IPS DF 6.9 (cell line): ENCODE data around the gene COX5A.

Experiments used
- DNase-seq: peaks from one replicate; pipeline ENCODE4 v3.0.0-alpha.2; 2013; ENCODE audit warnings: low read depth, low spot score
- H3K27ac ChIP-seq: one replicate; pipeline ENCODE4 v1.5.1; 2013; ENCODE audit warnings: low read length, control low read depth
- H3K27me3 ChIP-seq: 2 replicates; pipeline ENCODE4 v1.6.1; 2013; ENCODE audit warnings: mild to moderate bottlenecking, low read length; ENCODE audit not compliant: control insufficient read depth, insufficient read depth
- H3K36me3 ChIP-seq: 2 replicates; pipeline ENCODE4 v1.6.1; 2013; ENCODE audit warnings: low read length; ENCODE audit not compliant: control insufficient read depth, insufficient read depth
- H3K4me1 ChIP-seq: 2 replicates; pipeline ENCODE4 v1.6.1; 2013; ENCODE audit warnings: low read length; ENCODE audit not compliant: control insufficient read depth, insufficient read depth
- H3K4me3 ChIP-seq: 2 replicates; pipeline ENCODE4 v1.5.1; 2013; ENCODE audit warnings: mild to moderate bottlenecking, low read length
- H3K9me3 ChIP-seq: 2 replicates; pipeline ENCODE4 v1.6.1; 2013; ENCODE audit warnings: low read length, inconsistent platforms; ENCODE audit not compliant: control insufficient read depth, insufficient read depth
- WGBS: extraction: QIAGEN DNeasy Blood & Tissue Kit; methylation state at CpG from one replicate; pipeline ENCODE4 v1.1.7; 2013; ENCODE audit warnings: mixed read lengths, missing lambda C conversion rate; ENCODE audit not compliant: insufficient read length, insufficient coverage; 5-methylcytosine and 5-hydroxymethylcytosine counted together

COX5A gene

GRCh38 chr15:74962671-74963070 is 24.8 kb upstream of the COX5A start:
- no CpG with 5 or more reads among the region's 2 CpGs for WGBS
- H3K4me1 ChIP-seq = peaks cover 1% of the 10 kb centered on the region; the same call in 1 of the 2 replicates
- DNase-seq = no peak
- H3K27ac ChIP-seq = no peak overlapping the region
- H3K36me3 ChIP-seq = no peaks in the 10 kb centered on the region; the same call in 1 of the 2 replicates
- no peak overlapping the region for H3K4me3 ChIP-seq
- peaks cover 13% of the 10 kb centered on the region; the same call in 1 of the 2 replicates for H3K27me3 ChIP-seq
- no peaks in the 10 kb centered on the region for H3K9me3 ChIP-seq

- Histone ChIP-seq H3K27me3 (peaks cover 13% of the 10 kb centered on the region; the same call in 1 of the 2 replicates), H3K36me3 (no peaks in the 10 kb centered on the region; the same call in 1 of the 2 replicates), H3K4me3 (no peak overlapping the region), H3K27ac (no peak overlapping the region), H3K4me1 (peaks cover 3% of the 10 kb centered on the region), H3K9me3 (no peaks in the 10 kb centered on the region)
- no CpG with 5 or more reads among the region's 8 CpGs for WGBS
- no peak for DNase-seq
Measured at GRCh38 chr15:74962219-74962618, 24.3 kb upstream of the COX5A start.

GRCh38 chr15:74961616-74962015 is 23.7 kb upstream of the COX5A start:
- DNase-seq = no peak
- Histone ChIP-seq H3K4me3 (no peak overlapping the region), H3K27me3 (peaks cover 13% of the 10 kb centered on the region; the same call in 1 of the 2 replicates), H3K9me3 (no peaks in the 10 kb centered on the region), H3K27ac (no peak overlapping the region), H3K4me1 (peaks cover 3% of the 10 kb centered on the region), H3K36me3 (no peaks in the 10 kb centered on the region; the same call in 1 of the 2 replicates)
- no CpG with 5 or more reads among the region's 5 CpGs for WGBS

- H3K4me1 ChIP-seq = peaks cover 5% of the 10 kb centered on the region
- no peak overlapping the region for H3K4me3 ChIP-seq
- DNase-seq = no peak
- no peaks in the 10 kb centered on the region for H3K9me3 ChIP-seq
- no peak overlapping the region for H3K27ac ChIP-seq
- no CpG with 5 or more reads among the region's 3 CpGs for WGBS
- peaks cover 13% of the 10 kb centered on the region; the same call in 1 of the 2 replicates for H3K27me3 ChIP-seq
- no peaks in the 10 kb centered on the region; the same call in 1 of the 2 replicates for H3K36me3 ChIP-seq
Measured at GRCh38 chr15:74960995-74961588, 23.2 kb upstream of the COX5A start.

- no CpG with 5 or more reads among the region's 1 CpG for WGBS
- peaks cover 18% of the 10 kb centered on the region; the same call in 1 of the 2 replicates for H3K27me3 ChIP-seq
- H3K9me3 ChIP-seq = no peaks in the 10 kb centered on the region
- H3K27ac ChIP-seq = no peak overlapping the region
- peaks cover 5% of the 10 kb centered on the region for H3K4me1 ChIP-seq
- H3K36me3 ChIP-seq = no peaks in the 10 kb centered on the region; the same call in 1 of the 2 replicates
- no peak for DNase-seq
- no peak overlapping the region for H3K4me3 ChIP-seq
Measured at GRCh38 chr15:74960286-74960685, 22.4 kb upstream of the COX5A start.

GRCh38 chr15:74959586-74959939 is 21.7 kb upstream of the COX5A start:
- DNase-seq = no peak
- WGBS = no CpG with 5 or more reads among the region's 8 CpGs
- Histone ChIP-seq H3K27ac (no peak overlapping the region), H3K4me3 (peak overlapping the region; percentile 28; the same call in 1 of the 2 replicates), H3K4me1 (peaks cover 5% of the 10 kb centered on the region), H3K27me3 (peaks cover 19% of the 10 kb centered on the region; the same call in 1 of the 2 replicates), H3K9me3 (no peaks in the 10 kb centered on the region), H3K36me3 (no peaks in the 10 kb centered on the region; the same call in 1 of the 2 replicates)

GRCh38 chr15:74958908-74959585 is 21.2 kb upstream of the COX5A start:
- Histone ChIP-seq H3K36me3 (no peaks in the 10 kb centered on the region; the same call in 1 of the 2 replicates), H3K4me1 (peaks cover 5% of the 10 kb centered on the region), H3K27ac (no peak overlapping the region), H3K27me3 (peaks cover 19% of the 10 kb centered on the region; the same call in 1 of the 2 replicates), H3K4me3 (peak overlapping the region; percentile 28), H3K9me3 (no peaks in the 10 kb centered on the region)
- WGBS = no CpG with 5 or more reads among the region's 47 CpGs
- DNase-seq = no peak

- DNase-seq = no peak
- peaks cover 5% of the 10 kb centered on the region for H3K4me1 ChIP-seq
- no CpG with 5 or more reads among the region's 28 CpGs for WGBS
- peak overlapping the region; percentile 28 for H3K4me3 ChIP-seq
- H3K27me3 ChIP-seq = peaks cover 19% of the 10 kb centered on the region; the same call in 1 of the 2 replicates
- no peaks in the 10 kb centered on the region for H3K9me3 ChIP-seq
- no peaks in the 10 kb centered on the region; the same call in 1 of the 2 replicates for H3K36me3 ChIP-seq
- H3K27ac ChIP-seq = no peak overlapping the region
Measured at GRCh38 chr15:74958320-74958907, 20.5 kb upstream of the COX5A start.

- Histone ChIP-seq H3K36me3 (no peaks in the 10 kb centered on the region; the same call in 1 of the 2 replicates), H3K4me3 (peak overlapping the region; percentile 48; the same call in 1 of the 2 replicates), H3K4me1 (peaks cover 5% of the 10 kb centered on the region), H3K9me3 (no peaks in the 10 kb centered on the region), H3K27me3 (peaks cover 19% of the 10 kb centered on the region; the same call in 1 of the 2 replicates), H3K27ac (no peak overlapping the region)
- no peak for DNase-seq
- no CpG with 5 or more reads among the region's 28 CpGs for WGBS
Measured at GRCh38 chr15:74957476-74958035, 19.7 kb upstream of the COX5A start.
